ENCODE results near the gene ACTR2.

Gene ACTR2

GRCh38 chr2:65297544-65297943, 69.9 kb downstream of the ACTR2 start:
- H3K27me3 ChIP-seq (ENCODE audit: insufficient read depth, low read length) = no peaks in the 10 kb centered on the region
- no peak overlapping the region for H2AK5ac ChIP-seq (ENCODE audit: low read length)
- H3K14ac ChIP-seq (ENCODE audit: low read length) = no peak overlapping the region
- H2BK12ac ChIP-seq (ENCODE audit: low read length) = no peak overlapping the region
- no peak overlapping the region for H2BK120ac ChIP-seq (ENCODE audit: insufficient read depth, low read length, poor library complexity)
- no peak overlapping the region for H4K8ac ChIP-seq (ENCODE audit: low read depth, low read length)
- no peak overlapping the region for H3K23ac ChIP-seq (ENCODE audit: low read length)
- no peak overlapping the region for H3K9ac ChIP-seq (ENCODE audit: low read length)
- no CpG with 5 or more reads among the region's 9 CpGs for WGBS (ENCODE audit: extremely low coverage, insufficient coverage, insufficient read length)
- H3K36me3 ChIP-seq (ENCODE audit: control insufficient read depth in 1 of 2, insufficient read depth in 2 of 2, low read length in 2 of 2) = no peaks in the 10 kb centered on the region
- no peaks in the 10 kb centered on the region for H3K79me1 ChIP-seq (ENCODE audit: low read length)
- no peaks in the 10 kb centered on the region for H3K9me3 ChIP-seq (ENCODE audit: insufficient read depth, low read depth, low read length)
- H3K4me2 ChIP-seq (ENCODE audit: low read length) = no peak overlapping the region
- no peaks in the 10 kb centered on the region for H3K79me2 ChIP-seq (ENCODE audit: control insufficient read depth, insufficient read depth, low read length, poor library complexity)
- H3K4me3 ChIP-seq (ENCODE audit: low read depth, low read length) = no peak overlapping the region
- no peak overlapping the region for H2AFZ ChIP-seq (ENCODE audit: insufficient read depth, low read length, poor library complexity)
- no peak overlapping the region for H4K12ac ChIP-seq (ENCODE audit: low read depth, low read length)
- H3K4ac ChIP-seq (ENCODE audit: low read depth, low read length) = no peak overlapping the region
- H2BK5ac ChIP-seq (ENCODE audit: low read depth, low read length, poor library complexity) = no peak overlapping the region
- no peak overlapping the region for H3K18ac ChIP-seq (ENCODE audit: low read length)
- no peak for DNase-seq
- no peak overlapping the region for H3K27ac ChIP-seq (ENCODE audit: low read depth, low read length)
- H3K4me1 ChIP-seq (ENCODE audit: control insufficient read depth in 1 of 2, insufficient read depth in 2 of 2, low read length in 2 of 2) = no peaks in the 10 kb centered on the region
- no peak overlapping the region for H4K91ac ChIP-seq (ENCODE audit: low read depth, low read length)

GRCh38 chr2:65298089-65298488, 70.5 kb downstream of the ACTR2 start:
- Histone ChIP-seq H3K14ac (ENCODE audit: low read length) (no peak overlapping the region), H2AK5ac (ENCODE audit: low read length) (no peak overlapping the region), H3K9me3 (ENCODE audit: insufficient read depth, low read depth, low read length) (no peaks in the 10 kb centered on the region), H4K8ac (ENCODE audit: low read depth, low read length) (no peak overlapping the region), H2BK5ac (ENCODE audit: low read depth, low read length, poor library complexity) (no peak overlapping the region), H2BK120ac (ENCODE audit: insufficient read depth, low read length, poor library complexity) (no peak overlapping the region), H3K27ac (ENCODE audit: low read depth, low read length) (no peak overlapping the region), H3K79me1 (ENCODE audit: low read length) (no peaks in the 10 kb centered on the region), H3K4ac (ENCODE audit: low read depth, low read length) (no peak overlapping the region), H4K12ac (ENCODE audit: low read depth, low read length) (no peak overlapping the region), H3K4me3 (ENCODE audit: low read depth, low read length) (no peak overlapping the region), H3K4me1 (ENCODE audit: control insufficient read depth in 1 of 2, insufficient read depth in 2 of 2, low read length in 2 of 2) (no peaks in the 10 kb centered on the region), H3K4me2 (ENCODE audit: low read length) (no peak overlapping the region), H2BK12ac (ENCODE audit: low read length) (no peak overlapping the region), H4K91ac (ENCODE audit: low read depth, low read length) (no peak overlapping the region), H3K23ac (ENCODE audit: low read length) (no peak overlapping the region), H3K27me3 (ENCODE audit: insufficient read depth, low read length) (no peaks in the 10 kb centered on the region), H3K79me2 (ENCODE audit: control insufficient read depth, insufficient read depth, low read length, poor library complexity) (no peaks in the 10 kb centered on the region), H2AFZ (ENCODE audit: insufficient read depth, low read length, poor library complexity) (no peak overlapping the region), H3K36me3 (ENCODE audit: control insufficient read depth in 1 of 2, insufficient read depth in 2 of 2, low read length in 2 of 2) (no peaks in the 10 kb centered on the region), H3K18ac (ENCODE audit: low read length) (no peak overlapping the region), H3K9ac (ENCODE audit: low read length) (no peak overlapping the region)
- no CpG with 5 or more reads among the region's 5 CpGs for WGBS (ENCODE audit: extremely low coverage, insufficient coverage, insufficient read length)
- no peak for DNase-seq

- Histone ChIP-seq H2BK12ac (ENCODE audit: low read length) (no peak overlapping the region), H3K27me3 (ENCODE audit: insufficient read depth, low read length) (no peaks in the 10 kb centered on the region), H2BK120ac (ENCODE audit: insufficient read depth, low read length, poor library complexity) (no peak overlapping the region), H3K4me1 (ENCODE audit: control insufficient read depth in 1 of 2, insufficient read depth in 2 of 2, low read length in 2 of 2) (no peaks in the 10 kb centered on the region), H3K9ac (ENCODE audit: low read length) (no peak overlapping the region), H3K18ac (ENCODE audit: low read length) (no peak overlapping the region), H3K36me3 (ENCODE audit: control insufficient read depth in 1 of 2, insufficient read depth in 2 of 2, low read length in 2 of 2) (no peaks in the 10 kb centered on the region), H3K9me3 (ENCODE audit: insufficient read depth, low read depth, low read length) (no peaks in the 10 kb centered on the region), H3K27ac (ENCODE audit: low read depth, low read length) (no peak overlapping the region), H3K79me1 (ENCODE audit: low read length) (no peaks in the 10 kb centered on the region), H3K4ac (ENCODE audit: low read depth, low read length) (no peak overlapping the region), H4K12ac (ENCODE audit: low read depth, low read length) (no peak overlapping the region), H3K79me2 (ENCODE audit: control insufficient read depth, insufficient read depth, low read length, poor library complexity) (no peaks in the 10 kb centered on the region), H3K4me3 (ENCODE audit: low read depth, low read length) (no peak overlapping the region), H2BK5ac (ENCODE audit: low read depth, low read length, poor library complexity) (no peak overlapping the region), H2AFZ (ENCODE audit: insufficient read depth, low read length, poor library complexity) (no peak overlapping the region), H4K91ac (ENCODE audit: low read depth, low read length) (no peak overlapping the region), H2AK5ac (ENCODE audit: low read length) (no peak overlapping the region), H3K14ac (ENCODE audit: low read length) (no peak overlapping the region), H3K4me2 (ENCODE audit: low read length) (no peak overlapping the region), H4K8ac (ENCODE audit: low read depth, low read length) (no peak overlapping the region), H3K23ac (ENCODE audit: low read length) (no peak overlapping the region)
- no peak for DNase-seq
- WGBS (ENCODE audit: extremely low coverage, insufficient coverage, insufficient read length) = no CpG with 5 or more reads among the region's 7 CpGs
These were observed 71.6 kb downstream of the ACTR2 start for GRCh38 chr2:65299246-65299645.

- Histone ChIP-seq H3K27me3 (ENCODE audit: insufficient read depth, low read length) (no peaks in the 10 kb centered on the region), H2BK120ac (ENCODE audit: insufficient read depth, low read length, poor library complexity) (no peak overlapping the region), H3K36me3 (ENCODE audit: control insufficient read depth in 1 of 2, insufficient read depth in 2 of 2, low read length in 2 of 2) (no peaks in the 10 kb centered on the region), H2AFZ (ENCODE audit: insufficient read depth, low read length, poor library complexity) (no peak overlapping the region), H3K79me2 (ENCODE audit: control insufficient read depth, insufficient read depth, low read length, poor library complexity) (no peaks in the 10 kb centered on the region), H2BK5ac (ENCODE audit: low read depth, low read length, poor library complexity) (no peak overlapping the region), H2BK12ac (ENCODE audit: low read length) (no peak overlapping the region), H4K12ac (ENCODE audit: low read depth, low read length) (no peak overlapping the region), H3K4ac (ENCODE audit: low read depth, low read length) (no peak overlapping the region), H3K18ac (ENCODE audit: low read length) (no peak overlapping the region), H3K9ac (ENCODE audit: low read length) (no peak overlapping the region), H3K14ac (ENCODE audit: low read length) (no peak overlapping the region), H3K9me3 (ENCODE audit: insufficient read depth, low read depth, low read length) (no peaks in the 10 kb centered on the region), H3K79me1 (ENCODE audit: low read length) (no peaks in the 10 kb centered on the region), H3K27ac (ENCODE audit: low read depth, low read length) (no peak overlapping the region), H4K8ac (ENCODE audit: low read depth, low read length) (no peak overlapping the region), H3K4me1 (ENCODE audit: control insufficient read depth in 1 of 2, insufficient read depth in 2 of 2, low read length in 2 of 2) (no peaks in the 10 kb centered on the region), H3K4me2 (ENCODE audit: low read length) (no peak overlapping the region), H3K4me3 (ENCODE audit: low read depth, low read length) (no peak overlapping the region), H2AK5ac (ENCODE audit: low read length) (no peak overlapping the region), H4K91ac (ENCODE audit: low read depth, low read length) (no peak overlapping the region), H3K23ac (ENCODE audit: low read length) (no peak overlapping the region)
- peak; percentile 49 to 56 for DNase-seq
- WGBS (ENCODE audit: extremely low coverage, insufficient coverage, insufficient read length) = no CpG with 5 or more reads among the region's 16 CpGs
These were observed 72.6 kb downstream of the ACTR2 start for GRCh38 chr2:65300134-65300760.
